K562 (cell line): ENCODE measurements around the gene B2M. TPM values are rescaled to one million over a fixed set of nuclear protein-coding genes. Genes with fewer than 3 reads are reported as not detected.

Source experiments
- ATAC-seq: fragments of 200-7000 bp; cut with Tn5 transposase; 3 replicates; pipeline ENCODE4 v1.9.1; 2020; ENCODE audit warnings: moderate library complexity
- BruUV-seq: library from RNA; stranded (reverse); fragments of 400-500 nt; replicated peaks from 2 replicates; lab custom pipeline; 2021; lab: Mats Ljungman, UMichigan
- CTCF ChIA-PET: fragments of 300-600 bp; formaldehyde crosslinking; extraction: SDS; loops from one replicate; lab custom pipeline; 2021; ENCODE audit warnings: low intra/inter-chr PET ratio; lab: Yijun Ruan, JAX
- POLR2A ChIA-PET: fragments of 300-600, 350-650 bp; sonication (Branson Sonifier 250); formaldehyde crosslinking; extraction: SDS; loops from one replicate; lab custom pipeline; 2021; ENCODE audit warnings: antibody characterized with exemption, inconsistent platforms; lab: Yijun Ruan, JAX
- DNase-seq, 4 experiments: peaks; one replicate each; pipeline versions ENCODE4 v3.0.0 to v3.0.0-alpha.2; 2011 to 2018; ENCODE audit warnings: low spot score in 3 of 4, mixed read lengths in 3 of 4; ENCODE audit errors: extremely low read depth in 1 of 4
- FAIRE-seq: peaks from 2 replicates; lab custom pipeline; 2011; peaks lifted over from hg19 to GRCh38; lab: Jason Lieb, UNC
- H2AFZ ChIP-seq: 2 replicates; pipeline ENCODE4 v1.6.0; 2011; ENCODE audit warnings: low read depth, low read length, control low read depth, inconsistent platforms
- H3K27ac ChIP-seq: fragments of 200-600 bp; 3 replicates; pipeline ENCODE4 v1.8.0; 2011; ENCODE audit warnings: low read depth, mild to moderate bottlenecking, control low read depth, inconsistent platforms, low read length, moderate library complexity, mixed read lengths; ENCODE audit errors: extremely low read depth
- H3K27me3 ChIP-seq, 2 experiments: fragments of 300-600 bp in 1 of 2; 2 replicates in 1 of 2; 3 replicates in 1 of 2; pipeline versions ENCODE4 v1.6.0 to v1.8.0; 2011; ENCODE audit warnings: inconsistent platforms in 2 of 2, low read length in 2 of 2, mild to moderate bottlenecking in 1 of 2, mixed read lengths in 1 of 2, moderate library complexity in 1 of 2; ENCODE audit not compliant: control insufficient read depth in 2 of 2, insufficient read depth in 2 of 2
- H3K36me3 ChIP-seq: fragments of 300-600 bp; 3 replicates; pipeline ENCODE4 v1.8.0; 2011; ENCODE audit warnings: mild to moderate bottlenecking, low read length, inconsistent platforms; ENCODE audit not compliant: control insufficient read depth, insufficient read depth
- H3K4me1 ChIP-seq, 2 experiments: fragments of 200-600 bp in 1 of 2; replicated peaks in 1 of 2; 2 replicates in 1 of 2; 3 replicates in 1 of 2; pipeline versions ENCODE4 v1.5.1 to v1.8.0; 2011; ENCODE audit warnings: inconsistent platforms in 2 of 2, low read length in 2 of 2, mild to moderate bottlenecking in 1 of 2, mixed read lengths in 1 of 2, moderate library complexity in 1 of 2; ENCODE audit not compliant: control insufficient read depth in 2 of 2, insufficient read depth in 2 of 2
- H3K4me2 ChIP-seq: 2 replicates; pipeline ENCODE4 v1.6.1; 2011; ENCODE audit warnings: low read length, control low read depth, inconsistent platforms, mixed read lengths; ENCODE audit not compliant: insufficient read depth
- H3K4me3 ChIP-seq: fragments of 200-600 bp; sonication (generic), shearing (Covaris generic); 2 replicates; pipeline ENCODE4 v1.5.1; 2016; ENCODE audit warnings: control low read depth, inconsistent platforms
- H3K79me2 ChIP-seq: fragments of 200-600 bp; 3 replicates; pipeline ENCODE4 v1.8.0; 2011; ENCODE audit warnings: low read length, inconsistent platforms; ENCODE audit not compliant: control insufficient read depth, insufficient read depth
- H3K9ac ChIP-seq, 2 experiments: 2 replicates each; pipeline versions ENCODE4 v1.6.0 to v1.6.1; 2011; ENCODE audit warnings: low read depth in 2 of 2, low read length in 2 of 2, control low read depth in 1 of 2, inconsistent platforms in 1 of 2, mild to moderate bottlenecking in 1 of 2, mixed read lengths in 1 of 2; ENCODE audit not compliant: insufficient read depth in 1 of 2
- H3K9me1 ChIP-seq: one replicate; pipeline ENCODE4 v1.6.0; 2011; ENCODE audit warnings: inconsistent platforms, mild to moderate bottlenecking, low read length, moderate library complexity; ENCODE audit not compliant: control insufficient read depth, insufficient read depth
- H3K9me3 ChIP-seq: replicated peaks from 2 replicates; pipeline ENCODE4 v1.5.1; 2011; ENCODE audit warnings: low read depth, low read length, inconsistent platforms; ENCODE audit not compliant: control insufficient read depth, insufficient read depth
- H4K20me1 ChIP-seq: replicated peaks from 2 replicates; pipeline ENCODE4 v1.6.1; 2011; ENCODE audit warnings: low read length, inconsistent platforms, mixed read lengths; ENCODE audit not compliant: control insufficient read depth, insufficient read depth
- BDP1 ChIP-seq: IDR thresholded peaks from 3 replicates; pipeline ENCODE4 v1.6.1; 2011; ENCODE audit not compliant: insufficient read length, insufficient read depth
- POLR2AphosphoS5 ChIP-seq: IDR thresholded peaks from 2 replicates; pipeline ENCODE4 v1.6.1; 2011; ENCODE audit warnings: mild to moderate bottlenecking, low read depth, low read length, moderate library complexity; ENCODE audit not compliant: control insufficient read depth, insufficient read depth
- SREBF2 ChIP-seq: sonication (generic); formaldehyde crosslinking; IDR thresholded peaks from 2 replicates; pipeline ENCODE4 v1.4.0; 2020; ENCODE audit warnings: mild to moderate bottlenecking, missing genetic modification reagents
- XRCC5 ChIP-seq: fragments of 200-400 bp; formaldehyde crosslinking; IDR thresholded peaks from 2 replicates; pipeline ENCODE4 v1.6.1; 2017; ENCODE audit warnings: low read depth, mild to moderate bottlenecking, low read length
- ZC3H4 ChIP-seq: sonication (generic); formaldehyde crosslinking; IDR thresholded peaks from 2 replicates; pipeline ENCODE4 v1.9.0; 2021; ENCODE audit warnings: missing genetic modification reagents, borderline replicate concordance
- WGBS: fragments of 100-300 bp; shearing (Covaris generic); methylation state at CpG from one replicate; pipeline ENCODE4 v1.1.6; 2016; ENCODE audit warnings: low coverage, mixed read lengths; ENCODE audit not compliant: insufficient coverage; ENCODE audit errors: missing lambda C conversion rate; 5-methylcytosine and 5-hydroxymethylcytosine counted together
- in situ Hi-C: fragments of 300-500 bp; cut with MboI; formaldehyde crosslinking; loops from 4 replicates; pipeline ENCODE4 v1.15.0; 2018; ENCODE audit warnings: inconsistent platforms, mixed read lengths
- intact Hi-C: fragments of 100-400 bp; cut with micrococcal nuclease; formaldehyde crosslinking; loops from 2 replicates; pipeline ENCODE4 v1.14.2; 2022
- polyA plus RNA-seq, 8 experiments: library from polyadenylated mRNA; depleted of rRNA in 4 of 8; stranded (reverse) in 5 of 8; unstranded in 3 of 8; fragments of >200 nt; fragmentation: Nextera tagmentation in 2 of 8; fragmentation: Illumina TruSeq in 1 of 8; extraction: Ambion mirVana in 2 of 8; extraction: Trizol in 1 of 8; gene quantifications; 2 replicates each; pipeline versions ENCODE4 v1.2.1 to v1.2.3, GENCODE V29; 2011 to 2014; ENCODE audit warnings: inconsistent platforms in 1 of 8, missing spikeins in 1 of 8
- total RNA-seq, 7 experiments: library from RNA; depleted of rRNA in 6 of 7; stranded (reverse); fragments of >200 nt in 6 of 7; fragmentation: Illumina TruSeq in 2 of 7; extraction: Trizol in 2 of 7; gene quantifications; 2 replicates each; pipeline versions ENCODE4 v1.2.1 to v1.2.3, GENCODE V29; 2011 to 2021; ENCODE audit warnings: low replicate concordance in 1 of 7

Gene B2M
- total and polyA plus RNA-seq, 9 of the 15 experiments (the other 6 are each of a cell fraction or from before 2014, with no cell fraction given): 460 to 3,138 (median 1,032) TPM

GRCh38 chr15:44715142-44715796, 4.0 kb downstream of the B2M start:
- Histone ChIP-seq H3K27me3 (no peaks in the 10 kb centered on the region), H3K9ac (no peak overlapping the region), H3K9me1 (peaks cover 3% of the 10 kb centered on the region), H3K9me3 (no peaks in the 10 kb centered on the region), H4K20me1 (0 out of 2 replicates have a peak, but pooled peaks cover 4% of the 10 kb centered on the region), H3K4me2 (no peak overlapping the region), H3K4me1 (peaks cover 5 to 9% of the 10 kb centered on the region in 2 experiments; a peak in 4 of 5 replicates), H3K79me2 (peaks cover 49% of the 10 kb centered on the region), H3K27ac (no peak overlapping the region), H3K36me3 (peaks cover 49% of the 10 kb centered on the region), H3K4me3 (no peak overlapping the region), H2AFZ (no peak overlapping the region)
- no TSS peak for BruUV-seq
- DNase-seq (no peak), FAIRE-seq (no peak), ATAC-seq (no peak)
- in situ Hi-C loops: no loop called here
- ChIA-PET POLR2A (interaction anchor here (1.0 to 5.4 kb wide), 2 partner anchors 10 to 13 kb away, joined by 3 to 136 read pairs; no protein-coding TSS in a partner anchor), CTCF (no interaction called here)
- WGBS: 94% methylated on average over 6 of the region's 6 CpGs
- TF ChIP-seq SREBF2 (CRISPR knock-in tag) (no peak), XRCC5 (no peak), ZC3H4 (no peak)
- intact Hi-C loops: loop anchor here (10.0 kb wide), 2 partner anchors 130 to 210 kb away; no protein-coding TSS in a partner anchor

- H2AFZ ChIP-seq: no peak overlapping the region
- H4K20me1 ChIP-seq: 0 out of 2 replicates have a peak, but pooled peaks cover 4% of the 10 kb centered on the region
- H3K27me3 ChIP-seq: no peaks in the 10 kb centered on the region
- intact Hi-C loops (loop anchor here (10.0 kb wide), 2 partner anchors 129 to 209 kb away; no protein-coding TSS in a partner anchor), in situ Hi-C loops (no loop called here)
- peaks cover 49% of the 10 kb centered on the region for H3K36me3 ChIP-seq
- no peak overlapping the region for H3K4me2 ChIP-seq
- FAIRE-seq: no peak
- peaks cover 3% of the 10 kb centered on the region for H3K9me1 ChIP-seq
- no peak for ATAC-seq
- DNase-seq: no peak
- ChIA-PET POLR2A (interaction anchor here (1.0 kb wide), 1 partner anchor 12 kb away, joined by 3 read pairs; no protein-coding TSS in a partner anchor), CTCF (no interaction called here)
- no TSS peak for BruUV-seq
- peaks cover 5 to 9% of the 10 kb centered on the region in 2 experiments; a peak in 4 of 5 replicates for H3K4me1 ChIP-seq
- H3K79me2 ChIP-seq: peaks cover 45% of the 10 kb centered on the region
- 100% methylated on average over 2 of the region's 2 CpGs for WGBS
- no peak overlapping the region for H3K27ac ChIP-seq
- H3K9ac ChIP-seq: no peak overlapping the region
- no peak overlapping the region for H3K4me3 ChIP-seq
- TF ChIP-seq POLR2AphosphoS5: 0 out of 2 replicates have a peak, but pooled peaks have one; percentile 11
- TF ChIP-seq BDP1: no peak
- TF ChIP-seq, all 486 proteins: peak for 1
- no peaks in the 10 kb centered on the region for H3K9me3 ChIP-seq
Observed at GRCh38 chr15:44715797-44716334, 4.5 kb downstream of the B2M start.
